Activated CD4-positive, alpha-beta T cell treated with anti-CD3 and anti-CD28 coated beads for 4 hours (primary cell): ENCODE results near the gene MAGI3.
"Not testable (repeated sequence)": the region's sequence is repeated elsewhere in the genome, so short reads cannot be mapped to it uniquely, and the experiment has no call there.

Source experiments
- DNase-seq, 2 donors: peaks; one replicate each; pipeline ENCODE4 v3.0.0-alpha.2; 2020

The MAGI3 gene

GRCh38 chr1:113444857-113445256 is 54.5 kb downstream of the MAGI3 start:
- DNase-seq, result no peak

- no peak for DNase-seq
Observed at GRCh38 chr1:113451710-113452109, 61.4 kb downstream of the MAGI3 start.

GRCh38 chr1:113452921-113453770 is 62.8 kb downstream of the MAGI3 start:
- DNase-seq, result no peak

- DNase-seq, result no peak
Observed at GRCh38 chr1:113453771-113454083, 63.4 kb downstream of the MAGI3 start.

- no peak for DNase-seq
Observed at GRCh38 chr1:113455374-113455773, 65.1 kb downstream of the MAGI3 start.

- no peak for DNase-seq
Observed at GRCh38 chr1:113456967-113457366, 66.7 kb downstream of the MAGI3 start.

GRCh38 chr1:113459279-113459678 is 69.0 kb downstream of the MAGI3 start:
- no peak for DNase-seq

GRCh38 chr1:113467991-113468390 is 77.7 kb downstream of the MAGI3 start:
- DNase-seq, result no peak

- not testable (repeated sequence) for DNase-seq
Observed at GRCh38 chr1:113478427-113479195, 88.3 kb downstream of the MAGI3 start.

GRCh38 chr1:113479713-113480676 is 89.7 kb downstream of the MAGI3 start:
- DNase-seq, result no peak

GRCh38 chr1:113485131-113485530 is 94.8 kb downstream of the MAGI3 start:
- DNase-seq, result not testable (repeated sequence)

GRCh38 chr1:113488576-113489177 is 98.4 kb downstream of the MAGI3 start:
- DNase-seq, result no peak

- no peak for DNase-seq
Observed at GRCh38 chr1:113490384-113490783, 100.1 kb downstream of the MAGI3 start.

GRCh38 chr1:113493533-113493932 is 103.2 kb downstream of the MAGI3 start:
- no peak for DNase-seq

GRCh38 chr1:113505357-113505756 is 115.0 kb downstream of the MAGI3 start:
- no peak for DNase-seq

GRCh38 chr1:113507552-113508214 is 117.4 kb downstream of the MAGI3 start:
- DNase-seq, result no peak

- DNase-seq, result no peak
Observed at GRCh38 chr1:113508364-113509164, 118.2 kb downstream of the MAGI3 start.

GRCh38 chr1:113509766-113510165 is 119.5 kb downstream of the MAGI3 start:
- DNase-seq, result not testable (repeated sequence)

- no peak for DNase-seq
Observed at GRCh38 chr1:113511269-113511668, 121.0 kb downstream of the MAGI3 start.

- DNase-seq, result no peak
Observed at GRCh38 chr1:113515498-113515897, 125.2 kb downstream of the MAGI3 start.

- no peak for DNase-seq
Observed at GRCh38 chr1:113517346-113517745, 127.0 kb downstream of the MAGI3 start.
